GM12878 (cell line): ENCODE data around the gene SPATA25. TPM values are rescaled to one million over a fixed set of nuclear protein-coding genes. Genes with fewer than 3 reads are reported as not detected.
A peak's percentile ranks its signal among the peaks of the same experiment; 100 is the strongest.

Experiments
- ATAC-seq: fragments of 200-7000 bp; cut with Tn5 transposase; 3 replicates; pipeline ENCODE4 v1.9.1; 2020; ENCODE audit warnings: mild to moderate bottlenecking, moderate library complexity
- BruUV-seq: library from RNA; stranded (reverse); fragments of 400-500 nt; replicated peaks from 2 replicates; lab custom pipeline; 2021; lab: Mats Ljungman, UMichigan
- CTCF ChIA-PET: fragments of 300-600 bp; sonication (Branson Sonifier 250); formaldehyde crosslinking; extraction: SDS; loops from one replicate; lab custom pipeline; 2021; ENCODE audit warnings: inconsistent platforms; lab: Yijun Ruan, JAX
- POLR2A ChIA-PET: fragments of 350-600 bp; formaldehyde crosslinking; extraction: SDS; loops from one replicate; lab custom pipeline; 2021; ENCODE audit warnings: inconsistent platforms; lab: Charles Lee
- RAD21 ChIA-PET: fragments of 300-600 bp; sonication (Branson Sonifier 250); formaldehyde crosslinking; loops from one replicate; lab custom pipeline; 2023; ENCODE audit warnings: antibody characterized with exemption; ENCODE audit not compliant: unreplicated experiment; lab: Charles Lee
- SMC1A ChIA-PET: fragments of 300-600 bp; sonication (Branson Sonifier 250); formaldehyde crosslinking; loops from one replicate; lab custom pipeline; 2023; ENCODE audit not compliant: unreplicated experiment, uncharacterized antibody; lab: Charles Lee
- DNase-seq: peaks from one replicate; pipeline ENCODE4 v3.0.0-alpha.2; 2011; ENCODE audit warnings: low read depth, low spot score
- FAIRE-seq: peaks from 3 replicates; lab custom pipeline; 2011; peaks lifted over from hg19 to GRCh38; lab: Jason Lieb, UNC
- H2AFZ ChIP-seq: 2 replicates; pipeline ENCODE4 v1.6.0; 2011; ENCODE audit warnings: low read depth, low read length, control low read depth; ENCODE audit not compliant: control insufficient read depth
- H3K27ac ChIP-seq: 2 replicates; pipeline ENCODE4 v1.5.1; 2011; ENCODE audit warnings: control low read depth; ENCODE audit not compliant: control insufficient read depth, insufficient read depth
- H3K27me3 ChIP-seq, 2 experiments: replicated peaks in 1 of 2; 2 replicates each; pipeline versions ENCODE4 v1.6.0 to v1.6.1; 2011; ENCODE audit warnings: low read length in 1 of 2; ENCODE audit not compliant: control insufficient read depth in 2 of 2, insufficient read depth in 2 of 2
- H3K36me3 ChIP-seq, 2 experiments: 2 replicates each; pipeline ENCODE4 v1.5.1; 2011; ENCODE audit warnings: low read length in 1 of 2; ENCODE audit not compliant: control insufficient read depth in 2 of 2, insufficient read depth in 2 of 2
- H3K4me1 ChIP-seq: 2 replicates; pipeline ENCODE4 v1.6.1; 2011; ENCODE audit warnings: mild to moderate bottlenecking, low read length, moderate library complexity, mixed read lengths; ENCODE audit not compliant: control insufficient read depth, insufficient read depth
- H3K4me2 ChIP-seq: 2 replicates; pipeline ENCODE4 v1.6.0; 2011; ENCODE audit warnings: control low read depth; ENCODE audit not compliant: control insufficient read depth, insufficient read depth
- H3K4me3 ChIP-seq: fragments of 200-600 bp; sonication (generic); 2 replicates; pipeline ENCODE4 v1.5.1; 2016
- H3K79me2 ChIP-seq: 2 replicates; pipeline ENCODE4 v1.6.0; 2011; ENCODE audit warnings: low read length; ENCODE audit not compliant: control insufficient read depth, insufficient read depth
- H3K9ac ChIP-seq: 2 replicates; pipeline ENCODE4 v1.8.0; 2011; ENCODE audit warnings: low read length, control low read depth, mixed read lengths; ENCODE audit not compliant: control insufficient read depth, insufficient read depth
- H3K9me3 ChIP-seq: replicated peaks from 3 replicates; pipeline ENCODE4 v1.5.1; 2011; ENCODE audit warnings: mild to moderate bottlenecking, low read length; ENCODE audit not compliant: control insufficient read depth, insufficient read depth
- H4K20me1 ChIP-seq: 2 replicates; pipeline ENCODE4 v1.6.0; 2011; ENCODE audit not compliant: control insufficient read depth, insufficient read depth
- POLR2A ChIP-seq: IDR thresholded peaks from 2 replicates; pipeline ENCODE4 v1.6.1; 2011; ENCODE audit warnings: low read depth, mild to moderate bottlenecking, low read length
- SKIL ChIP-seq: fragments of 450-650 bp; IDR thresholded peaks from 2 replicates; pipeline ENCODE4 v1.6.1; 2017; ENCODE audit warnings: mild to moderate bottlenecking, low read depth, inconsistent platforms; ENCODE audit not compliant: poor library complexity, severe bottlenecking
- WGBS: methylation state at CpG from one replicate; pipeline ENCODE4 v1.1.6; 2016; ENCODE audit warnings: low lambda C conversion rate; ENCODE audit not compliant: insufficient replicate concordance, insufficient coverage; ENCODE audit errors: missing lambda C conversion rate; 5-methylcytosine and 5-hydroxymethylcytosine counted together
- in situ Hi-C: fragments of 300-500 bp; cut with MboI; formaldehyde crosslinking; loops from 9 replicates; pipeline ENCODE4 v1.14.3; 2018; ENCODE audit warnings: mixed read lengths
- intact Hi-C: fragments of 100-400 bp; cut with micrococcal nuclease; formaldehyde crosslinking; loops from one replicate; pipeline ENCODE4 v1.14.2; 2022; ENCODE audit not compliant: unreplicated experiment
- polyA plus RNA-seq, 11 experiments: library from polyadenylated mRNA; depleted of rRNA in 4 of 11; unstranded in 6 of 11; stranded (reverse) in 5 of 11; fragments of >200 nt; fragmentation: Nextera tagmentation in 4 of 11; fragmentation: Illumina TruSeq in 1 of 11; extraction: Ambion mirVana in 4 of 11; extraction: Trizol in 1 of 11; gene quantifications; 1 replicate in 1 of 11; 2 replicates in 10 of 11; pipeline versions ENCODE4 v1.2.1 to v1.2.3, GENCODE V29; 2011 to 2016; ENCODE audit warnings: inconsistent platforms in 2 of 11, missing spikeins in 2 of 11, low read depth in 1 of 11
- total RNA-seq, 4 experiments: library from RNA; depleted of rRNA in 3 of 4; stranded (reverse); fragments of >200 nt in 3 of 4; fragmentation: Illumina TruSeq in 1 of 4; extraction: Trizol in 1 of 4; gene quantifications; 2 replicates each; pipeline versions ENCODE4 v1.2.1 to v1.2.3, GENCODE V29; 2013 to 2021

The SPATA25 gene
- total and polyA plus RNA-seq, 10 of the 15 experiments (the other 5 are each of a cell fraction or from before 2014, with no cell fraction given) = 0.28 to 2.9 (median 1.3) TPM; not detected in 3

DNA sequence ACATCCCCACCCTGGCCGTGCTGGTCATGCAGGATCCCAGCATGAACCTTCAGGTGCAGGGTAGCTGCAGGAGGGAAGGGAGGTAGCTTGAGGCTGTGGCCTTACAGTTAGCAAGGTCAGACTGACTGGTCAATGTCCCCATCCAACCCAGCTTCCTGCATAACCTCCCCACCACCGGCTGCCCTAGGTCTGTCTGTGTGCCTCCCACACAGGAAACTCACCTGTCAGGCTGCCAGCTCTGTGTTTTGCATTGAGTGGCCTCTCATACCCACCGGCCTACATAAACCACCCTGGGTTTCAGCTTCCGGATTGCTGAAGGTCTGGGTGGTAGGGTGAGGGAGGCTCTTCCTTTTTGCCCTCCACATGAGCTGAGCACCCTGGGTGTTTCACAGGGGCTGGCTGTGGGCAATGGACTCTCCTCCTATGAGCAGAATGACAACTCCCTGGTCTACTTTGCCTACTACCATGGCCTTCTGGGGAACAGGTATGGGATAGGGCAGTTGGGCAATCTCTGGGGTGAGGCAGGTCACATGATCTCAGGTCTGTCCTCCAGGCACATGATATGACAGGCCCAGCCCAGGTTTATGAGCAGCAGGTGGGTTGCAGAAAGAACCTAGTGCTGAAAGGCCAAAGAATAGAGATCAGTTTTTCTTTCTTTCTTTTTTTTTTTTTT is 5.5 kb upstream of the SPATA25 start:
- FAIRE-seq (no peak), ATAC-seq (no peak), DNase-seq (no peak)
- in situ Hi-C loops = no loop called here
- H3K4me1 ChIP-seq = peaks cover 22% of the 10 kb centered on the region
- H3K4me3 ChIP-seq = no peak overlapping the region
- ChIA-PET CTCF (interaction anchor here (1.0 to 1.2 kb wide), 2 partner anchors 68 to 77 kb away, joined by 3 to 4 read pairs; no protein-coding TSS in a partner anchor), SMC1A (interaction anchor here (1.2 to 2.8 kb wide), 3 partner anchors 18 to 78 kb away, joined by 3 to 12 read pairs (median 3); partner anchors contain the start of gene PLTP), POLR2A (interaction anchor here (0.6 to 2.4 kb wide), 4 partner anchors 10 to 77 kb away, joined by 3 to 9 read pairs (median 3); no protein-coding TSS in a partner anchor), RAD21 (interaction anchor here (3.4 kb wide), 1 partner anchor 18 kb away, joined by 13 read pairs; no protein-coding TSS in a partner anchor)
- 0 out of 2 replicates have a peak, but pooled peaks have one; percentile 14 for TF ChIP-seq POLR2A
- no peak for TF ChIP-seq SKIL
- H2AFZ ChIP-seq = no peak overlapping the region
- no peaks in the 10 kb centered on the region for H4K20me1 ChIP-seq
- 2% methylated on average over 4 of the region's 4 CpGs for WGBS
- peaks cover 0 to 4% of the 10 kb centered on the region in 2 experiments; a peak in 2 of 4 replicates for H3K36me3 ChIP-seq
- no peaks in the 10 kb centered on the region for H3K27me3 ChIP-seq
- H3K4me2 ChIP-seq = no peak overlapping the region
- no peaks in the 10 kb centered on the region for H3K9me3 ChIP-seq
- intact Hi-C loops = loop anchor here (5.0 kb wide), 1 partner anchor 79 kb away; the partner anchor contains the start of gene ZNF335
- BruUV-seq = TSS peak; percentile 56
- no peak overlapping the region for H3K9ac ChIP-seq
- no peak overlapping the region for H3K27ac ChIP-seq
- peaks cover 4% of the 10 kb centered on the region for H3K79me2 ChIP-seq
